HG02840 (cell line): Measurements from ENCODE around the gene HSD17B2.
"Not testable (repeated sequence)": the region's sequence is repeated elsewhere in the genome, so short reads cannot be mapped to it uniquely, and the experiment has no call there.

ENCODE experiments used
- ATAC-seq: cut with Tn5 transposase; IDR thresholded peaks from one replicate; pipeline ENCODE4 v1.9.1; 2021; ENCODE audit warnings: mild to moderate bottlenecking, moderate library complexity, moderate number of reproducible peaks; ENCODE audit not compliant: unreplicated experiment, low FRiP score

The HSD17B2 gene

GRCh38 chr16:82113741-82114140 lies 78.7 kb downstream of the HSD17B2 start:
- no peak for ATAC-seq

GRCh38 chr16:82116535-82116934 lies 81.5 kb downstream of the HSD17B2 start:
- no peak for ATAC-seq

- no peak for ATAC-seq
Measured at GRCh38 chr16:82118749-82119148, 83.7 kb downstream of the HSD17B2 start.

GRCh38 chr16:82119405-82119804 lies 84.4 kb downstream of the HSD17B2 start:
- ATAC-seq = no peak

GRCh38 chr16:82124651-82125050 lies 89.6 kb downstream of the HSD17B2 start:
- no peak for ATAC-seq

- no peak for ATAC-seq
Measured at GRCh38 chr16:82129881-82130280, 94.8 kb downstream of the HSD17B2 start.

GRCh38 chr16:82133798-82134197 lies 98.7 kb downstream of the HSD17B2 start:
- no peak for ATAC-seq

- ATAC-seq = no peak
Measured at GRCh38 chr16:82134846-82135245, 99.8 kb downstream of the HSD17B2 start.

- no peak for ATAC-seq
Measured at GRCh38 chr16:82135844-82136243, 100.8 kb downstream of the HSD17B2 start.

GRCh38 chr16:82136956-82137821 lies 102.1 kb downstream of the HSD17B2 start:
- ATAC-seq = no peak

GRCh38 chr16:82137822-82138167 lies 102.7 kb downstream of the HSD17B2 start:
- ATAC-seq = no peak

- no peak for ATAC-seq
Measured at GRCh38 chr16:82138478-82139285, 103.6 kb downstream of the HSD17B2 start.

GRCh38 chr16:82139286-82139571 lies 104.2 kb downstream of the HSD17B2 start:
- ATAC-seq = not testable (repeated sequence)

GRCh38 chr16:82146556-82146955 lies 111.5 kb downstream of the HSD17B2 start:
- no peak for ATAC-seq

GRCh38 chr16:82146957-82147356 lies 111.9 kb downstream of the HSD17B2 start:
- no peak for ATAC-seq

GRCh38 chr16:82147546-82147945 lies 112.5 kb downstream of the HSD17B2 start:
- no peak for ATAC-seq
